ENCODE results near the gene TMA16. TPM values are rescaled to one million over a fixed set of nuclear protein-coding genes. Genes with fewer than 3 reads are reported as not detected.

The TMA16 gene
- total RNA-seq, 6 donors from 2014 or later, result 11.3 to 25.2 (median 17.7) TPM

- no peak for ATAC-seq (ENCODE audit: low FRiP score in 2 of 2)
- TF ChIP-seq CTCF (IDR thresholded peaks at IDR 0.05), result peak in 3 of 6 experiments; percentile 16 to 20 (median 19)
- TF ChIP-seq EP300 (IDR thresholded peaks at IDR 0.05), result no peak
- peaks cover 15 to 29% (median 21%) of the 10 kb centered on the region in 4 donors for H3K4me1 ChIP-seq
- H3K9me3 ChIP-seq, result no peaks in the 10 kb centered on the region
- H3K4me3 ChIP-seq, result no peak overlapping the region
- H3K36me3 ChIP-seq, result no peaks in the 10 kb centered on the region
- WGBS, 2 donors, result 39 to 44% methylated on average over 2 of the region's 2 CpGs
- H3K27ac ChIP-seq, result no peak overlapping the region
- no peak for DNase-seq
- H3K27me3 ChIP-seq, result no peaks in the 10 kb centered on the region
Observed at GRCh38 chr4:163556177-163556576, 61.7 kb downstream of the TMA16 start.

GRCh38 chr4:163556650-163557391, 62.3 kb downstream of the TMA16 start:
- WGBS, 2 donors, result 58 to 60% methylated on average over 5 of the region's 5 CpGs
- DNase-seq (no peak), ATAC-seq (ENCODE audit: low FRiP score in 2 of 2) (peak in 1 of 2 donors; percentile 30)
- TF ChIP-seq CTCF (IDR thresholded peaks at IDR 0.05) (no peak), POLR2A (IDR thresholded peaks at IDR 0.05) (no peak), POLR2AphosphoS5 (IDR thresholded peaks at IDR 0.05) (no peak), EP300 (IDR thresholded peaks at IDR 0.05) (no peak)
- Histone ChIP-seq H3K9me3 (no peaks in the 10 kb centered on the region), H3K4me1 (peaks cover 15 to 29% (median 21%) of the 10 kb centered on the region in 4 donors), H3K27me3 (no peaks in the 10 kb centered on the region), H3K36me3 (no peaks in the 10 kb centered on the region), H3K4me3 (no peak overlapping the region), H3K27ac (peak overlapping the region; percentile 39 to 77 (median 68))

GRCh38 chr4:163558539-163559044, 64.1 kb downstream of the TMA16 start:
- Histone ChIP-seq H3K4me1 (peaks cover 15 to 29% (median 21%) of the 10 kb centered on the region in 4 donors), H3K36me3 (no peaks in the 10 kb centered on the region), H3K9me3 (no peaks in the 10 kb centered on the region), H3K4me3 (no peak overlapping the region), H3K27ac (peak overlapping the region; percentile 39 to 77 (median 68)), H3K27me3 (no peaks in the 10 kb centered on the region)
- DNase-seq (peak in 1 of 2 donors; percentile 44), ATAC-seq (ENCODE audit: low FRiP score in 2 of 2) (peak; percentile 77 to 78)
- TF ChIP-seq EP300 (IDR thresholded peaks at IDR 0.05) (peak in 2 of 4 donors; percentile 86 to 88), CTCF (IDR thresholded peaks at IDR 0.05) (no peak), POLR2AphosphoS5 (IDR thresholded peaks at IDR 0.05) (peak in 1 of 2 donors; percentile 15)
- WGBS, 2 donors, result 7 to 12% methylated on average over 6 of the region's 6 CpGs

- DNase-seq (no peak), ATAC-seq (ENCODE audit: low FRiP score in 2 of 2) (no peak)
- Histone ChIP-seq H3K36me3 (no peaks in the 10 kb centered on the region), H3K27ac (no peak overlapping the region), H3K4me3 (no peak overlapping the region), H3K9me3 (no peaks in the 10 kb centered on the region), H3K4me1 (peaks cover 12 to 18% (median 18%) of the 10 kb centered on the region in 4 donors), H3K27me3 (no peaks in the 10 kb centered on the region)
- no peak for TF ChIP-seq EP300 (IDR thresholded peaks at IDR 0.05)
- no peak for TF ChIP-seq CTCF (IDR thresholded peaks at IDR 0.05)
- no peak for TF ChIP-seq POLR2A (IDR thresholded peaks at IDR 0.05)
- no peak for TF ChIP-seq POLR2AphosphoS5 (IDR thresholded peaks at IDR 0.05)
- WGBS, 2 donors, result 92 to 97% methylated on average over 2 of the region's 2 CpGs
Observed at GRCh38 chr4:163562496-163562895, 68.0 kb downstream of the TMA16 start.

All from upper lobe of left lung (tissue), 6 donors.